IMR-90 (cell line): ENCODE results near the gene HERC3. TPM values are rescaled to one million over a fixed set of nuclear protein-coding genes. Genes with fewer than 3 reads are reported as not detected.

ENCODE experiments used
- ATAC-seq: fragments of 200-7000 bp; cut with Tn5 transposase; 2 replicates; pipeline ENCODE4 v1.9.1; 2020; ENCODE audit warnings: low read depth, mild to moderate bottlenecking, moderate library complexity
- BruUV-seq: library from RNA; stranded (reverse); fragments of 400-500 nt; replicated peaks from 2 replicates; lab custom pipeline; 2021; lab: Mats Ljungman, UMichigan
- CTCF ChIA-PET: fragments of 300-600 bp; formaldehyde crosslinking; extraction: SDS; loops from one replicate; lab custom pipeline; 2021; ENCODE audit warnings: antibody characterized with exemption; lab: Yijun Ruan, JAX
- POLR2A ChIA-PET: fragments of 300-600 bp; sonication (Branson Sonifier 250); formaldehyde crosslinking; loops from one replicate; lab custom pipeline; 2022; ENCODE audit warnings: antibody characterized with exemption; ENCODE audit not compliant: unreplicated experiment; lab: Charles Lee
- DNase-seq: peaks from one replicate; pipeline ENCODE4 v3.0.0; 2013
- H2AFZ ChIP-seq: replicated peaks from 2 replicates; pipeline ENCODE3; 2013; ENCODE audit warnings: low read length, mild to moderate bottlenecking; ENCODE audit not compliant: poor library complexity
- H2AK5ac ChIP-seq: 2 replicates; pipeline ENCODE4 v1.6.1; 2013; ENCODE audit warnings: low read depth, low read length, inconsistent platforms
- H2AK9ac ChIP-seq: replicated peaks from 2 replicates; pipeline ENCODE3; 2013; ENCODE audit warnings: mild to moderate bottlenecking, low read depth, low read length, moderate library complexity; ENCODE audit not compliant: poor library complexity
- H2BK120ac ChIP-seq: 2 replicates; pipeline ENCODE4 v1.6.1; 2013; ENCODE audit warnings: low read depth, low read length, inconsistent platforms
- H2BK15ac ChIP-seq: 3 replicates; pipeline ENCODE4 v1.6.1; 2013; ENCODE audit warnings: low read depth, low read length, inconsistent platforms
- H2BK20ac ChIP-seq: 2 replicates; pipeline ENCODE4 v1.6.1; 2013; ENCODE audit warnings: low read depth, mild to moderate bottlenecking, inconsistent platforms, low read length, moderate library complexity
- H2BK5ac ChIP-seq: 2 replicates; pipeline ENCODE4 v1.6.1; 2013; ENCODE audit warnings: mild to moderate bottlenecking, low read depth, low read length, inconsistent platforms; ENCODE audit not compliant: poor library complexity, severe bottlenecking
- H3K14ac ChIP-seq: replicated peaks from 2 replicates; pipeline ENCODE4 v1.6.1; 2013; ENCODE audit warnings: low read depth, low read length, inconsistent platforms
- H3K18ac ChIP-seq: 2 replicates; pipeline ENCODE4 v1.6.1; 2013; ENCODE audit warnings: low read depth, low read length, control low read depth
- H3K23ac ChIP-seq: 2 replicates; pipeline ENCODE4 v1.6.1; 2013; ENCODE audit warnings: low read depth, low read length, inconsistent platforms
- H3K27ac ChIP-seq: 2 replicates; pipeline ENCODE4 v1.5.1; 2013; ENCODE audit warnings: mild to moderate bottlenecking, control low read depth, low read length; ENCODE audit not compliant: insufficient read depth
- H3K27me3 ChIP-seq: 2 replicates; pipeline ENCODE4 v1.6.1; 2013; ENCODE audit warnings: low read length; ENCODE audit not compliant: control insufficient read depth, insufficient read depth
- H3K36me3 ChIP-seq: 2 replicates; pipeline ENCODE4 v1.6.1; 2013; ENCODE audit warnings: low read length, mixed read lengths; ENCODE audit not compliant: control insufficient read depth, insufficient read depth
- H3K4ac ChIP-seq: 2 replicates; pipeline ENCODE4 v1.6.1; 2013; ENCODE audit warnings: low read depth, low read length, inconsistent platforms
- H3K4me1 ChIP-seq: 2 replicates; pipeline ENCODE4 v1.6.1; 2013; ENCODE audit warnings: low read length, mixed read lengths; ENCODE audit not compliant: control insufficient read depth, insufficient read depth
- H3K4me2 ChIP-seq: 2 replicates; pipeline ENCODE4 v1.6.1; 2013; ENCODE audit warnings: low read depth, mild to moderate bottlenecking, control low read depth, low read length, moderate library complexity
- H3K4me3 ChIP-seq: 2 replicates; pipeline ENCODE4 v1.5.1; 2013; ENCODE audit warnings: low read depth, mild to moderate bottlenecking, control low read depth, low read length, moderate library complexity; ENCODE audit not compliant: insufficient read depth
- H3K56ac ChIP-seq: 2 replicates; pipeline ENCODE4 v1.6.1; 2013; ENCODE audit warnings: low read length, inconsistent platforms; ENCODE audit not compliant: insufficient read depth; ENCODE audit errors: extremely low read depth
- H3K79me1 ChIP-seq, 2 experiments: 2 replicates each; pipeline ENCODE4 v1.6.1; 2013; ENCODE audit warnings: low read length in 2 of 2, inconsistent platforms in 1 of 2, low read depth in 1 of 2
- H3K9ac ChIP-seq: 2 replicates; pipeline ENCODE4 v1.6.1; 2013; ENCODE audit warnings: low read depth, low read length, control low read depth
- H3K9me1 ChIP-seq: 2 replicates; pipeline ENCODE4 v1.6.1; 2013; ENCODE audit warnings: low read length, inconsistent platforms; ENCODE audit not compliant: insufficient read depth
- H3K9me3 ChIP-seq: 2 replicates; pipeline ENCODE4 v1.6.1; 2013; ENCODE audit warnings: low read length; ENCODE audit not compliant: control insufficient read depth, insufficient read depth
- H4K20me1 ChIP-seq: 2 replicates; pipeline ENCODE4 v1.6.1; 2013; ENCODE audit warnings: low read length, inconsistent platforms; ENCODE audit not compliant: insufficient read depth
- H4K5ac ChIP-seq: 2 replicates; pipeline ENCODE4 v1.6.1; 2013; ENCODE audit warnings: mild to moderate bottlenecking, low read depth, low read length, control low read depth
- H4K8ac ChIP-seq, 2 experiments: 2 replicates each; pipeline ENCODE4 v1.6.1; 2013; ENCODE audit warnings: low read depth in 2 of 2, low read length in 2 of 2, control low read depth in 1 of 2, inconsistent platforms in 1 of 2
- H4K91ac ChIP-seq: 2 replicates; pipeline ENCODE4 v1.6.1; 2013; ENCODE audit warnings: low read depth, low read length, inconsistent platforms; ENCODE audit not compliant: insufficient read depth
- BHLHE40 ChIP-seq: fragments of 150-350 bp; IDR thresholded peaks from 2 replicates; pipeline ENCODE4 v1.6.1; 2016; ENCODE audit warnings: mild to moderate bottlenecking, low read depth, low read length
- CHD1 ChIP-seq: IDR thresholded peaks from 2 replicates; pipeline ENCODE4 v1.6.1; 2012; ENCODE audit warnings: low read depth, low read length, improper control_type of control experiment
- MAFK ChIP-seq: IDR thresholded peaks from 2 replicates; pipeline ENCODE4 v1.6.1; 2012; ENCODE audit warnings: low read depth, low read length, improper control_type of control experiment
- WGBS, 2 experiments: methylation state at CpG; one replicate each; pipeline versions ENCODE4 v1.1.5 to v1.1.7; 2013; ENCODE audit warnings: missing lambda C conversion rate in 2 of 2; ENCODE audit not compliant: insufficient read length in 1 of 2; ENCODE audit errors: extremely low coverage in 2 of 2; 5-methylcytosine and 5-hydroxymethylcytosine counted together
- dilution Hi-C: fragments of 300-500 bp; cut with HindIII; formaldehyde crosslinking; loops from one replicate; pipeline ENCODE4 v1.14.3; 2018; ENCODE audit warnings: low sequenced_read_pairs; ENCODE audit not compliant: unreplicated experiment
- in situ Hi-C: fragments of 300-500 bp; cut with MboI; formaldehyde crosslinking; loops from 3 replicates; pipeline ENCODE4 v1.14.3; 2019; ENCODE audit warnings: low sequenced_read_pairs, inconsistent platforms, mixed read lengths
- intact Hi-C: fragments of 100-400 bp; cut with micrococcal nuclease; formaldehyde crosslinking; loops from 2 replicates; pipeline ENCODE4 v1.10.0; 2022
- polyA plus RNA-seq, 3 experiments: library from polyadenylated mRNA; depleted of rRNA; stranded (reverse); fragments of >200 nt; gene quantifications; 2 replicates each; pipeline ENCODE4 v1.2.3, GENCODE V29; 2012; ENCODE audit warnings: low replicate concordance in 1 of 3
- total RNA-seq: library from RNA; depleted of rRNA; stranded (reverse); fragments of >200 nt; gene quantifications from 2 replicates; pipeline ENCODE4 v1.2.3, GENCODE V29; 2012

The HERC3 gene
- total and polyA plus RNA-seq, 2 of the 4 experiments (the other 2 are of a cell fraction) = 8.9 to 9.5 TPM

DNA sequence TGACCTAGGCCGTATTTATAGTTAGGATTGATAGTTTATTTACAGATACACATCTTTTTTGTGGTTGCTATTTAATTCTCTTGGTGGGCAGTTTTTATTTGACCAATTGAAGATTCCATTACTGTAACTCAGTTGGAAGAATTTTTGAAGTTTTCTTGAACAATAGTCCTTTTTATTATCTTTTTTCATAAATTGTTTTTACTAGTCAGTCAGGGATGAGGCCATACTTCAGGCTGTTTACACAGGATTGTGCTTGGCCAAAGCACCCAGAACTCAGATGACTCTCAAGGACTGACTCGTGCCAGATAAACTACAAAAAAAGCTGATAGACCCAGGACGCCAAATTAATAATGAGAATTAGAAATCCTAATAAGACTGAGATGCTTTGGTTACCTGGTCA lies 7.0 kb downstream of the HERC3 start:
- Histone ChIP-seq H3K4me1 (peaks cover 6% of the 10 kb centered on the region), H2AFZ (no peak overlapping the region), H3K79me1 (peaks cover 15 to 28% of the 10 kb centered on the region in 2 experiments), H3K4ac (peak overlapping the region; percentile 3; the same call in 1 of the 2 replicates), H3K27ac (no peak overlapping the region), H4K91ac (no peak overlapping the region), H4K20me1 (no peaks in the 10 kb centered on the region), H4K8ac (peak overlapping the region; percentile 57 to 69; a peak in 3 of 4 replicates), H2BK20ac (peak overlapping the region; percentile 16; the same call in 1 of the 2 replicates), H3K36me3 (peaks cover 2% of the 10 kb centered on the region; the same call in 1 of the 2 replicates), H3K4me2 (peak overlapping the region; percentile 92; the same call in 1 of the 2 replicates), H3K4me3 (no peak overlapping the region), H2BK15ac (peak overlapping the region; percentile 60; the same call in 1 of the 3 replicates), H3K27me3 (no peaks in the 10 kb centered on the region), H2BK120ac (peak overlapping the region; percentile 67; the same call in 1 of the 2 replicates), H3K56ac (peak overlapping the region; percentile 66; the same call in 1 of the 2 replicates), H3K18ac (peak overlapping the region; percentile 90; the same call in 1 of the 2 replicates), H2AK5ac (no peak overlapping the region), H2BK5ac (peak overlapping the region; percentile 81), H3K9me1 (peaks cover 3% of the 10 kb centered on the region), H3K14ac (0 out of 2 replicates have a peak overlapping the region, but pooled peaks have one; percentile 60), H3K23ac (peak overlapping the region; percentile 86; the same call in 1 of the 2 replicates), H3K9ac (no peak overlapping the region), H4K5ac (peak overlapping the region; percentile 59; the same call in 1 of the 2 replicates), H3K9me3 (no peaks in the 10 kb centered on the region), H2AK9ac (no peak overlapping the region)
- dilution Hi-C loops = no loop called here
- in situ Hi-C loops = no loop called here
- intact Hi-C loops = no loop called here
- DNase-seq (peak; percentile 74), ATAC-seq (peak; percentile 56)
- no CpG with 5 or more reads among the region's 3 CpGs for WGBS, 2 experiments
- TF ChIP-seq BHLHE40 = peak; percentile 41; the same call in 1 of the 2 replicates
- TF ChIP-seq CHD1 = no peak
- TF ChIP-seq MAFK = no peak
- POLR2A ChIA-PET = no interaction called here
- BruUV-seq = no TSS peak
- CTCF ChIA-PET = interaction anchor here (1.6 kb wide), 1 partner anchor 14 kb away, joined by 6 read pairs; no protein-coding TSS in a partner anchor
